Ecto neural progenitor cell (in vitro differentiated cells): ENCODE results near the gene PTPRM.

Experiments used
- DNase-seq: peaks from one replicate; pipeline ENCODE4 v3.0.0-alpha.2; 2018; ENCODE audit warnings: low spot score

Gene PTPRM

DNA sequence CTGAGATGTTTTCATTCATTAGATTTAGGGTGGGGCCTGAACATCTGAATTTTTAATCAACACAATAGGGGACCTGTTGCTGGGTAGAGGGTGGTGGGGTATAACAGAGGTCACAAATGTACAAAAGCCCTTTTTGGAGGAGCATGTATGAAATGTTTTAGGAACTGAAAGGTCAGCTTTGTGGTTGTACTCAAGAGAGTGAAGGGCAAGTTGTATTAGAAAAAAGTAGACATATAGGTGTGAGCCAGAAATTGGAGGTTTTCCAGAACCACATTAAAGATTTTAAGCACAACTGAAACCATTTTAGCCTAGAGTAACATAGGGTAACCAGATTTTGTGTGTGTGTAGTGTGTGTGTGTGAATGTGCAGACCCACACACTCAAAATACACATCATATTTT lies 62.3 kb downstream of the PTPRM start:
- DNase-seq = no peak

DNA sequence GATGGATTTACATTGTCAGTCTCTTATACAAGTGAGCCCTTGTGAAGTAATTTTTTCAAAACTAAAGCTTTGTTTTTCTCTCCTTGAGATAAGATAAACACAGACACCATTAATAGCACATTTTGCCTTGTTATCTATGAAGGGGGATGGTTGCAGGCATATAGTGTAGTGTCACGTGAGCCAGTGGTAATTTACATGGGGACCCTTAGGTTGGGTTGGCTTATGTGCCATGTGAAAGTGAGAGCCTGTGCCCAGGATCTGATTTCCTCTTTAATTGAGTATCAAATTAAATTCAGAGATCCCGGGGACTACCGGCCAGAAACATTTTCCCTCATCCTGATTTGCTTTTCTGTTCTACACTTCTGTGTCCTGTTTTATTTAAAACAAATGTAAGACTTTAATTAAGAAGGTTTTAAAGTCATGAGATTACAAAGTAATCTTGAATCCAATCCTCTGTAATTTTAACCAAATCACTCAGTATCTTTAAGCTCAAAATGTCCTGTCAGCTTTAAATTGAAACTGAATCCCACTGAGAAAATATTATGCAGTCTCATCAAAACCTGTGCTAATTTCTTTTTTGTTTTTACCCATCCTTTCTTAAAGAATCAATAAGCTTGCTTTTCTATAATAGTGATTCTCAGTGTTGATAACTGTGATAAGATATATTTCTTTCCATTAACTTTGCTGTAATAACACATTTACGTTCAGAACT lies 63.8 kb downstream of the PTPRM start:
- DNase-seq = no peak

- DNase-seq = no peak
Observed at GRCh38 chr18:7632152-7633098, 65.3 kb downstream of the PTPRM start.

- no peak for DNase-seq
Observed at GRCh38 chr18:7633171-7633570, 66.1 kb downstream of the PTPRM start.

DNA sequence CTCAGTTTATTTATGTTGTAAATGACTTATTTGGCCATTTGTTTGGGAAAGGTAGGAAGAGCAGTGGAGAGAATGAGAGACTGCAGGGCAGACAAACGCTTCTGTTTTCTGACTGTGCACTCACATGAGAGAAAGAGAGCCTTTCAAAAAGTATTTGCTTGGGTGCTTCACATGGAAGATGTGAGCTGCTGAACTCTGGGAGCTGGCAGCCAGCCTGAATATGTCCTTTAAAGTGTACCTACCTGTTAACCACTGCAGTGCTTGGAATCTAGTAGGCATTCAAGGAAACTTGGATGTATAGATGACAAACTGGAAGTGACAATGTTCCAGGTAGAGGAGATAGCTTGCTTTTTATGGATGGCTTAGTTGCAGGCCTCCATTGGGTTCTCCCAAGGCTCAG lies 68.8 kb downstream of the PTPRM start:
- DNase-seq = no peak

- no peak for DNase-seq
Observed at GRCh38 chr18:7637269-7637668, 70.2 kb downstream of the PTPRM start.

DNA sequence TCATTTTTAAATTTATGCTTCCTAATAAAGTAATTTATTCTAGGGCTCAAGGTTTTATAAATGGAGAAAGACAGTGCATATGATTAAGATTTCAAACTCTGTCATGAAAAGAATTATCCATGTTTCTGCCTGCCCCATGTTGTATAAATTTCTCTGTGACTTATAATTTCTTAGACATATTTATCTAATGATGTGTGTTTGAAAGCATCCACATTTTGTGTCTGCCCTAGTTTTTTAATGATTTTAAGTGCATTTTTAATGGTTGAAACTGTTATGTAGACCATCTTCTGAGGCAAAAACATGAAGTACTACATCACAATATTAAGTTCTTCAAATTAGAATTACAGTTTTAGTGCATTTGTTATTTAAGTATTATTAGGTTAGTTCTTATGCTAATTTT lies 71.2 kb downstream of the PTPRM start:
- DNase-seq = no peak

DNA sequence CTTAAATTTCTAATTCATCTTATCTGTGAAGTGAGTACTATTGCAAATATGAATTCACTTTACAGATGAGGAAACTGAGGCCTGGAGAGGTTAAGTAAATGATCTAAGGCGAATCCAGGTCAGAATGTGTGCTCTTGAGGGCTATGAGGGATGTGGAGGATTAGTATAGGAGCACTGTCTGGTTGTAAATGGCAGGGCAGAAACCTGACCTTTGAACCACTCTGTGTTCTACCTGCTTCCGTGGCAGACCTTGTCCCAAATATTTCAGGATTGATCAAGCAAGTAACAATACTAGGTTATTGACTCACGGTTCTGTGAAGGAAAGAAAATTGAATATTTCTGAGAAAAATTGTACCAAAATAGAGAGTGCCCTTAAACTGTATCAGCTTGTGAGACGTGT lies 74.7 kb downstream of the PTPRM start:
- DNase-seq = no peak

DNA sequence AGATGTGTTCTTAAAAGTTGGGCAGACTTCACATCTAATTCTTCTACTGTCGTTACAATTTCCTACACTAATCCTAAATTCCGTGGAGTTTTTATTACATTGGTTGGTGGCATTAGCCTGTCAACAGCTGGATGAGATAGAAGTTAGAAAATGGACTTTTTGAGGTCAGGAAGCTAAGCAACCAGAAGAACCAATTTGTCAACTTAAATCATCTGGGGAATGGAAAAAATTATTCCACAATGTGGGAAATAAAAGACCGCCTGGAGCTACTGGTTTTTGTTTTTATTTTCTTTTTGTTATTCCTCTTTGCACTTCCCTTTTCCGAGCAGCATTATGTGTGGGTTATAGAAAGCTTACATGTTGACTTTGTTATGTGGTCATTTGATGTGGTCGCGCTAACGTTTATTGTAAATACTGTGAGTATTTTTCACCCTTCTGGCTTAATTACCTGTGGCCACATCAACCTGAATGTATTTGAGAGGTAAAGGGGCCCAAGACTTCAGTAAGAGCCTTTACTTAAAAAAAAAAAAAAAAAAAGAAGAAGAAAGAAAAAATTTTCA lies 75.3 kb downstream of the PTPRM start:
- DNase-seq = no peak

DNA sequence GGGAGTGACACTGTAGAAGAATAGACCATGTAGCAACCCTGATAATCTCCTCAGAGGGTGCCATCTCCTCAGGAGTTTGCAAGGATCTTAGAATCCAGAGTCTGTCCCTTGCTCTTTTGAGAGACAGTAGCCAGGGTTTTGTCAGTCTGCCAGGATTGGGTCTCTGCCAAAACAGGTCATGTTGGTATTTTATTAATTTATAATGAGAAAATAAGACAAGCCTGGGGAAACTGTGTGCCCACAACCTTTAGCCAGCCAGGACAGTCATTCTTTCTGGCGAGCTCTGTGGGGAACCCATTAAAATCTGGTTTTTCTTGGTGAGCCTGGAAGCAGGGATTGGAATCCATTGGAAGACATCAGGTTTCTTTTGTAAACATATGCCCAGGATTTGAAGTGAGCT lies 78.6 kb downstream of the PTPRM start:
- DNase-seq = no peak

- no peak for DNase-seq
Observed at GRCh38 chr18:7646174-7646886, 79.2 kb downstream of the PTPRM start.

- no peak for DNase-seq
Observed at GRCh38 chr18:7647500-7647899, 80.4 kb downstream of the PTPRM start.

DNA sequence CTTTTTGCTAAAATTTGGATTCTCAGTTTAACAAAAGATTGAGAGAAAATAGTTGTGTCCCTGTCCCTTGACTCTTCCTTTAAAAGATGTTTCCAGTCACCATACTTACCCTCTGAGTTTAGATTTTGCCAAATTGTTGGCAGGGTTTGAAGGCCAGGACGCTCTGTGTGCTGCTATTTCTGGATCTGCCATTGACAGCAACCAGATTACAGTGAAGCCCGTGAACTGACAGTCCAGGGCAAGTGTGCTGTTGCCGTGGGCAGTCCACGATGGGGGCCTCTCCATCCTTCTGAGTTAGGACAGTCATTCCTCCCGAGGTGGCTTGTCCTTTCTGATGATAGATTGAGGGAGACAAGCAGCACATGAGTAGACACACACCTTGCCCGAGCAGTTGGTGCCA lies 89.9 kb downstream of the PTPRM start:
- DNase-seq = no peak

DNA sequence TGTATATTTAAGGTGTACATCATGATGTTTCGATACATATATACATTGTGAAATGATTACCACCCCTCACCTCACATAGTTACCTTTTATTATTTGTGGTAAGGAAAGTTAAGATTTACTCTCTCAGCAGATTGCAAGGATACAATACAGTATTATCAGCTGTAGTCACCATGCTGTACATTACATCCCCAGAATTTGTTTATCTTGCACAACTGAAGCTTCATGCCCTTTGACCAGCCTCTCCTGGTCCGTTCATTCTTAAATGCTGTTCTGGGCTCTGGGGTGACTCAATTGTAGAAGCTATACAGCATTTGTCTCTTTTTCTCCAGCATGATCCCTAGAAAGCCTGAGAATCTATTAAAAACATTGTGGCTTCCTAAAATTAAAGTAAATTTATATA lies 90.8 kb downstream of the PTPRM start:
- no peak for DNase-seq

GRCh38 chr18:7658701-7659100 lies 91.6 kb downstream of the PTPRM start:
- no peak for DNase-seq

- no peak for DNase-seq
Observed at GRCh38 chr18:7661207-7661606, 94.1 kb downstream of the PTPRM start.

GRCh38 chr18:7662866-7663265 lies 95.8 kb downstream of the PTPRM start:
- no peak for DNase-seq

DNA sequence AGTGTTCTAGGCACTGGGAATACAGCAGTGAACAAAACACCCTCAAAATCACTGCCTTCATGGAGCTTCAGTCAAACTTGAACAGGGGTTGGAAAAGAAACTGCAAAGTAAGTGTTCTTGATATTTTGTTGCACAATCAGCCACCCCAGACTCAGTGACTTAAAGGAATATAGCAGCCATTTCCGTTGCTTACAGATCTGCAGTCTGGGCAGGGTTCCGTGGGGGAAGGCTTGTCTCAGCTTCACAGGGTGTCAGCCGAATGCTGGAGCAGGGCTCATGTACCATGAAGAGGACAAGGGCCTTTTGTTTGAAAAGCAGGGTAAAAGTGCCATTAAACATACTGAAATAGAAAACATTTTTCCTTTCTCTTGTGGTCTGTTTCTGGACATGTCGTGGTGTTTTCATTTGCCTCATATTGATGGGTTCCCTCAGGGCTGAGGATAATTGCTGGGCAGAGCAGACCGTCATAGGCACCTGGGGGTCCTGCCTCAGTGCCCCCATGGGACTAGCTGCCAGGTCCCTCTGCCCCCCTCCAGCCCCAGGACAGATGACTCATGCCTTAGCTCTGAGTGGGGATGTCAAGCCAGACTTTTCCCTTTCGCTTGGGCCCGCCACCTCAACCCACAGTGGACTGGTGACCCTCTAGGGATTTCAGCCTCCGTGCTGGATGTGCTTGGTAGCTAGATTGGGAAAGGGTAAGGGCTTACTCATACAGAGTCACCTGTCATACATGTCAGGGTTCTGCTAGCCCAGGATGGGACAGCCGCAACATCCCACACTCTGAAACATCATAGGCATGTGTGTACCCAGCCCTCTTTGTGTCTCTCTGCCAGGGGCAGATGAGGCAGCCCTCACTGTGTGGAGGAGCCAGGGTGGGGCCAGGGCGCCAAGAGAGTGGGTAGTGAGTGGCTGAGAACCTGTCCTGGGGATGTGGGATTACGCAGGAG lies 96.5 kb downstream of the PTPRM start:
- no peak for DNase-seq

DNA sequence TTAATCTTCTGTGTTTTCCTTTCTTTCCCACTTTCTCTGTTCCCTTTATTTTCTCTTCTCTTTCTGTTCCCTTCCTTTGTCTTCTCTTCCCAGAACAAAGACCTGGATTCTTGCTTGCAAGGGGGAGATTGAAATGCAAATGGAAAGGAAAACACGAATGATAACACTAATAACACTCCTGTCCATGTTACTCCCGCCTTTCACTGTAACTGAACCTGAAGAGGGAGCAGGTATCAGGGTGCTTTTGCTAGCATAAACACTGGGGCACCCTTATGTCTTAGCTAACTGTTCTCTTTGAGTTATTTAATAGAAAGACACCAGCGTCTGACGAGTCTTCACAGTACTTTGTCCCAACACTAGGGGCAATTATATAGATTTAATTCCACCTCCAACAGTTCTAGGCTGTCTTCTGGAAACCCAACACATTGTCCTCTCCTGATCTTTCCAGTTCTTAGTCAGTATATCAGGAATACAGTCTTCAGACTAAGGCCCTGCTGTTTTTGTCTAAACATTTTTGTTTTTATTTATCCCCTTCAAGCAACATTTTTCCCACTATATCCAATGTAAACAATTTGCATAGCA lies 99.2 kb downstream of the PTPRM start:
- DNase-seq = no peak

GRCh38 chr18:7668392-7668791 lies 101.3 kb downstream of the PTPRM start:
- DNase-seq = no peak

GRCh38 chr18:7669361-7669760 lies 102.2 kb downstream of the PTPRM start:
- no peak for DNase-seq
